ENCODE results near the gene CYB5D1.
A peak's percentile ranks its signal among the peaks of the same experiment; 100 is the strongest.

Gene CYB5D1

DNA sequence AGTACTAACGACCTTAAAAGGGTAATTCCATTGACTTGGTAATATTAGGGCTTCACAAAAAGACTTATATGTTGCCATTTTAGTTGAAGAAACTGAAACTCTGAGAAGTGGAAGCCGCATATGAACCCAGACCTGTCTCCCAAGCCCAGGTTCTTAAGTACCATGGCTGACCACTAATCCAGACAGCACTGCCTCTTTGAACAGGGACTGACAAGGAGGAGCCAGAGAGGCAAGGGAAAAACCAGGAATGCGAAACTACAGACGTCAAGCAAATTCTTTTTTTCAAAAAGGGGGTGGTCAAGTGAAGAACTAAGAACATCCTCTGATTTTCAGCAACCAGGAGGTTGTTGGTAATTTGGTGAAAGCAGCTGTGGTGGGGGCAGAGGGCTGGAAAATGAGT is 15.2 kb downstream of the CYB5D1 start:
- H3K4me3 ChIP-seq (ENCODE audit: low read length), result no peak overlapping the region
- H3K27ac ChIP-seq (ENCODE audit: low read length), result no peak overlapping the region
- no peaks in the 10 kb centered on the region for H3K9me3 ChIP-seq (ENCODE audit: control insufficient read depth, low read depth, low read length)
- no peaks in the 10 kb centered on the region for H3K27me3 ChIP-seq (ENCODE audit: control insufficient read depth, insufficient read depth, low read length)
- no peaks in the 10 kb centered on the region for H3K4me1 ChIP-seq (ENCODE audit: control insufficient read depth, low read depth, low read length)
- H3K9ac ChIP-seq (ENCODE audit: low read length), result no peak overlapping the region
- no peaks in the 10 kb centered on the region for H3K36me3 ChIP-seq (ENCODE audit: control insufficient read depth, low read depth, low read length)

DNA sequence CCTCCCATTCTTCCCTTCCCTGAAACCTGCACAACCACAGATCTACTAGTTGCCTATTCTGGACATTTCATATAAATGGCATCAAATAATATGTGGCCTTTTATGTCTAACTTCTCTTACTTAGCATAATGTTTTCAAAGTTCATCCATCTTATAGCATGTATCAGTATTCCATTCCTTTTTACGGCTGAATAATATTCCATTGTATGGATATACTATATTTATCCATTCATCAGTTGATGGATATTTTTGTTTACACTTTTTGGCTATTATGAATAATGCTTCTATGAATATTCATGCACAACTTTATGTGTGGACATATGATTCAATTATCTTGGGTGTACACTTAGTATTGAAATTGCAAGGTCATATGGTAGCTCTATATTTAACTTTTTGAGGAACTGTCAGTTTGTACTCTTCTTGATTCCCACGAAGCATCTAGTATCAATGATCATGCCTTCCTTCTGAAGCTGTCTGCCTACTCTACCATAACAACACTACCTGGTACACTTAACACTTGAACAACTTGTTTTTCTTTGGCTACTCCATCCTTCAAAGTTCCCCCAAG is 18.1 kb downstream of the CYB5D1 start:
- Histone ChIP-seq H3K27me3 (ENCODE audit: control insufficient read depth, insufficient read depth, low read length) (no peaks in the 10 kb centered on the region), H3K9ac (ENCODE audit: low read length) (no peak overlapping the region), H3K36me3 (ENCODE audit: control insufficient read depth, low read depth, low read length) (peaks cover 3% of the 10 kb centered on the region), H3K27ac (ENCODE audit: low read length) (no peak overlapping the region), H3K9me3 (ENCODE audit: control insufficient read depth, low read depth, low read length) (no peaks in the 10 kb centered on the region), H3K4me3 (ENCODE audit: low read length) (no peak overlapping the region), H3K4me1 (ENCODE audit: control insufficient read depth, low read depth, low read length) (no peaks in the 10 kb centered on the region)

- Histone ChIP-seq H3K9me3 (ENCODE audit: control insufficient read depth, low read depth, low read length) (no peaks in the 10 kb centered on the region), H3K4me3 (ENCODE audit: low read length) (no peak overlapping the region), H3K27me3 (ENCODE audit: control insufficient read depth, insufficient read depth, low read length) (no peaks in the 10 kb centered on the region), H3K9ac (ENCODE audit: low read length) (no peak overlapping the region), H3K27ac (ENCODE audit: low read length) (no peak overlapping the region), H3K36me3 (ENCODE audit: control insufficient read depth, low read depth, low read length) (peaks cover 4% of the 10 kb centered on the region), H3K4me1 (ENCODE audit: control insufficient read depth, low read depth, low read length) (no peaks in the 10 kb centered on the region)
Observed at GRCh38 chr17:7878234-7878633, 20.4 kb downstream of the CYB5D1 start.

DNA sequence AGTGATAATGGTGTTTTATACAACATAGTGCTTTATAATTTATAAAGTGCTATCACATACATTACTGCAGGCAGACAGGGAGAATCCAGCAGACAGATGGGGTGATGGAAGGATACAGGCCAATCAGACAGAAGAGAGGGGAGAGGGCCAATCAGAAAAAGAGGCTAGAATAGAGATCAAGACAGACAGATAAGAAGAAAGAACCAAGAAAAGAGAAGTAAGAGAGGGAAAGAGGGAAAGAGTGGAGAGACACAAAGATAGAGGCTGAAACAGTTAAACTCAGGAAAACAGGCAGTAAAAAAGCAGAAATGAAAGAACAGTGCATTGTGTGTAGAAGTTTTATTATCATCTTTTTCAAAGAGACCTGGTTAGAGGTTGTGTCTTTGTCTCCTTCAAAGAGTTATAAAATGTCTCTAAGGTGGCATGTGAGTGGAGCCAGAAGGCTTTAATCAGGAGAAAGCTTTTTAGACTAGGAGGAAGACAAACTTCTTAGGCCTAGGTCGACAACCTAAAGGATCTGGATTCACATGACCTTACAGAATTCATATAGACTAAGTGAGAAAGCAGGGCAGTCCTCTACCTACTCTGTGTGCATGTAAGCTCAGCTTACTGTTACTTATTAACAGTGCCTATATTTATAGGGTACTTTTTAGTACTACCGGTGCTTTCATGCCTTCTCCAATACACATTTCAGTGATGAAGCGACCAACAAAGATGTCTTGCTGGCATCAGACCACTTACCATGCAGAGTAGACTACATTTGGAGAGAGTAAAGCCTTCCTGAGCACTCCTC is 22.5 kb downstream of the CYB5D1 start:
- Histone ChIP-seq H3K9ac (ENCODE audit: low read length) (no peak overlapping the region), H3K9me3 (ENCODE audit: control insufficient read depth, low read depth, low read length) (no peaks in the 10 kb centered on the region), H3K4me3 (ENCODE audit: low read length) (no peak overlapping the region), H3K4me1 (ENCODE audit: control insufficient read depth, low read depth, low read length) (peaks cover 7% of the 10 kb centered on the region), H3K36me3 (ENCODE audit: control insufficient read depth, low read depth, low read length) (peaks cover 4% of the 10 kb centered on the region), H3K27ac (ENCODE audit: low read length) (no peak overlapping the region), H3K27me3 (ENCODE audit: control insufficient read depth, insufficient read depth, low read length) (no peaks in the 10 kb centered on the region)

DNA sequence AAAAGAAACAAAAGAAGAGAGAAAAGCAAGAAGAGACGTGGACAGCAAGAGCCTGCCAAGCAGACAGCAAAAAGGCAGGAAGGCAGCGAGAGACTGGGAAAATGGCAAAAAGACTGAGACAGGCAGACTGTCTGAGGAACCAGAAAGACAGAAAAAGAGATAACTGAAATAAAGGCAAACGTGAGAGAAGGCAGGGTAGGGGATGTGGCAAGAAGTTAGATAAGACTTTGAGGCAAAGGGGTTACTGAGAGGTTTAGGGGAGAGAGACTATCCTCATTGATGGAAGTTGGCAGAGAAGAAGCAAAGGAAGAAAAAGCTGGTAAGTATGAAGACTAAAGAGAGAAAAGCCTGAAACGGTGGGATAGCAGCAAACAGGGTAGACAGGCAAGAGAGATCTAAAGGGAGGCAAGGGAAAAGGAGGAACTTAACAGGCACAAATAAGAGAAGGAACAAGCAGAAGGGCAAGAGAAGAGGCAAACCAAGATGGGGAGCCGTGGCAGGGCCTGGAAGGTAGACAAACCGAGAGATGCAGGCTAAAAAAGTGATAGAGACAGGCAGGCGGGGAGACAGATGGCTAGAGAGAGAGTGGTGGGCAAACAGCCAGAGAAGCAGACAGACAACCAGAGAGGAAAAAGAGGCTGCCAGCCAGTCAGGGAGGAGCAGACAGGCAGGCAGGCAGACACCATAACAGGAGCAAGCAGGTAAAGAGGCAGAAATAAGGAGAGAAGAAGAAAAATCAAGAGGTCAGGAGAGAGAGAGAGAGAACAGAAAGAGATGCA is 23.7 kb downstream of the CYB5D1 start:
- Histone ChIP-seq H3K9me3 (ENCODE audit: control insufficient read depth, low read depth, low read length) (no peaks in the 10 kb centered on the region), H3K4me1 (ENCODE audit: control insufficient read depth, low read depth, low read length) (peaks cover 7% of the 10 kb centered on the region), H3K27me3 (ENCODE audit: control insufficient read depth, insufficient read depth, low read length) (peaks cover 11% of the 10 kb centered on the region), H3K27ac (ENCODE audit: low read length) (no peak overlapping the region), H3K36me3 (ENCODE audit: control insufficient read depth, low read depth, low read length) (peaks cover 4% of the 10 kb centered on the region), H3K4me3 (ENCODE audit: low read length) (no peak overlapping the region), H3K9ac (ENCODE audit: low read length) (no peak overlapping the region)

DNA sequence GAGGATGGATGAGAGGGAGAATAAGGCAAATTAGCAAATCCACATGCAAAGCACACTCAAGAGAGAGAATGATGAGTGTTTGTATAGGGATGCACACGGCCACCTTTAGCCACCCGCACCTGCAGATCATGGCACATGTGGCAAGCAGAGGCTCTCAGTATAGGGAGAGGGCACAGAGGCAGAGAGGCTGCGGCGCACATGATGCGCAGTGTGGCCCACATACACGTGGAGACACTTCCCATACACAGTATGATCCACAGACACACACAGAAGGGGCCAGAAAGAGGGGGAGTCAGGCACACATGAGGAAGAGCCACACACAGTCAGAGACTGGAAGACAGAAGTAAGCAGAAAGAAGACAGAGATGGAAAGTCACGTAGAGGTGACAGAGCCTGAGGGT is 24.3 kb downstream of the CYB5D1 start:
- Histone ChIP-seq H3K36me3 (ENCODE audit: control insufficient read depth, low read depth, low read length) (peaks cover 4% of the 10 kb centered on the region), H3K4me3 (ENCODE audit: low read length) (no peak overlapping the region), H3K9me3 (ENCODE audit: control insufficient read depth, low read depth, low read length) (no peaks in the 10 kb centered on the region), H3K9ac (ENCODE audit: low read length) (no peak overlapping the region), H3K27me3 (ENCODE audit: control insufficient read depth, insufficient read depth, low read length) (peaks cover 17% of the 10 kb centered on the region), H3K27ac (ENCODE audit: low read length) (no peak overlapping the region), H3K4me1 (ENCODE audit: control insufficient read depth, low read depth, low read length) (peaks cover 11% of the 10 kb centered on the region)

GRCh38 chr17:7882629-7883028 is 24.8 kb downstream of the CYB5D1 start:
- no peak overlapping the region for H3K4me3 ChIP-seq (ENCODE audit: low read length)
- no peak overlapping the region for H3K9ac ChIP-seq (ENCODE audit: low read length)
- H3K9me3 ChIP-seq (ENCODE audit: control insufficient read depth, low read depth, low read length), result no peaks in the 10 kb centered on the region
- peaks cover 4% of the 10 kb centered on the region for H3K36me3 ChIP-seq (ENCODE audit: control insufficient read depth, low read depth, low read length)
- H3K4me1 ChIP-seq (ENCODE audit: control insufficient read depth, low read depth, low read length), result peaks cover 12% of the 10 kb centered on the region
- peaks cover 18% of the 10 kb centered on the region for H3K27me3 ChIP-seq (ENCODE audit: control insufficient read depth, insufficient read depth, low read length)
- no peak overlapping the region for H3K27ac ChIP-seq (ENCODE audit: low read length)

DNA sequence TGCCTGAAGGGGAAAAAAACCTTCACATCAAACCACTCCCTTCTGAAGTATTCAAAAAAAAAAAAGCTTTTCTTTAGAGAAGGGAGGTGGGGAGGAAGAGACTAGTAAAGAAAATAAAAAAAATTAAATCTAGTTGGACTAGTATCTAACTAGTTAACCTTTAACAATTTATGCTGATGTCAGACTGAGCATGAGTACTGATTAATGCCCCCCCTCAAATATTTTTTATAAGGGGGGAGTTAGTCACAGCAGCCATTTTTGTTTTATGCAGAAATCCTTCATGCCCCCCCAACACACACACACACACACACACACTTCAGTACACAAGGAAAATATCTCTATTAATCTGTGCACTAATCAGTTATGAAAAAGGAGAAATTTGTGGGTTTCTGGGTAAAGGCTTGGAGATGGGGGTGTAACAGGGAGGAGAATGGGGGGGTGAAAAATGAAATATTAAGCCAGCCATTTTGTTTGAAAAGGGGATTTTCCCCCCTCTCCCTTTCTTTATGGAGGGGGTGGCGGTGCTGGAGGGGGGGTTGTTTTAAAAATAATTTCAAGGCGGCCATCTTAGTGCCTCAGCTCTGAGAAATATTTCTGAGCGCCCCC is 26.1 kb downstream of the CYB5D1 start:
- no peaks in the 10 kb centered on the region for H3K9me3 ChIP-seq (ENCODE audit: control insufficient read depth, low read depth, low read length)
- no peak overlapping the region for H3K4me3 ChIP-seq (ENCODE audit: low read length)
- H3K27ac ChIP-seq (ENCODE audit: low read length), result no peak overlapping the region
- H3K4me1 ChIP-seq (ENCODE audit: control insufficient read depth, low read depth, low read length), result peaks cover 24% of the 10 kb centered on the region
- H3K36me3 ChIP-seq (ENCODE audit: control insufficient read depth, low read depth, low read length), result peaks cover 4% of the 10 kb centered on the region
- no peak overlapping the region for H3K9ac ChIP-seq (ENCODE audit: low read length)
- peaks cover 18% of the 10 kb centered on the region for H3K27me3 ChIP-seq (ENCODE audit: control insufficient read depth, insufficient read depth, low read length)

GRCh38 chr17:7884581-7885366 is 27.0 kb downstream of the CYB5D1 start:
- Histone ChIP-seq H3K4me1 (ENCODE audit: control insufficient read depth, low read depth, low read length) (peaks cover 31% of the 10 kb centered on the region), H3K9ac (ENCODE audit: low read length) (no peak overlapping the region), H3K36me3 (ENCODE audit: control insufficient read depth, low read depth, low read length) (peaks cover 4% of the 10 kb centered on the region), H3K27me3 (ENCODE audit: control insufficient read depth, insufficient read depth, low read length) (peaks cover 18% of the 10 kb centered on the region), H3K27ac (ENCODE audit: low read length) (no peak overlapping the region), H3K9me3 (ENCODE audit: control insufficient read depth, low read depth, low read length) (no peaks in the 10 kb centered on the region), H3K4me3 (ENCODE audit: low read length) (peak overlapping the region; percentile 66)

DNA sequence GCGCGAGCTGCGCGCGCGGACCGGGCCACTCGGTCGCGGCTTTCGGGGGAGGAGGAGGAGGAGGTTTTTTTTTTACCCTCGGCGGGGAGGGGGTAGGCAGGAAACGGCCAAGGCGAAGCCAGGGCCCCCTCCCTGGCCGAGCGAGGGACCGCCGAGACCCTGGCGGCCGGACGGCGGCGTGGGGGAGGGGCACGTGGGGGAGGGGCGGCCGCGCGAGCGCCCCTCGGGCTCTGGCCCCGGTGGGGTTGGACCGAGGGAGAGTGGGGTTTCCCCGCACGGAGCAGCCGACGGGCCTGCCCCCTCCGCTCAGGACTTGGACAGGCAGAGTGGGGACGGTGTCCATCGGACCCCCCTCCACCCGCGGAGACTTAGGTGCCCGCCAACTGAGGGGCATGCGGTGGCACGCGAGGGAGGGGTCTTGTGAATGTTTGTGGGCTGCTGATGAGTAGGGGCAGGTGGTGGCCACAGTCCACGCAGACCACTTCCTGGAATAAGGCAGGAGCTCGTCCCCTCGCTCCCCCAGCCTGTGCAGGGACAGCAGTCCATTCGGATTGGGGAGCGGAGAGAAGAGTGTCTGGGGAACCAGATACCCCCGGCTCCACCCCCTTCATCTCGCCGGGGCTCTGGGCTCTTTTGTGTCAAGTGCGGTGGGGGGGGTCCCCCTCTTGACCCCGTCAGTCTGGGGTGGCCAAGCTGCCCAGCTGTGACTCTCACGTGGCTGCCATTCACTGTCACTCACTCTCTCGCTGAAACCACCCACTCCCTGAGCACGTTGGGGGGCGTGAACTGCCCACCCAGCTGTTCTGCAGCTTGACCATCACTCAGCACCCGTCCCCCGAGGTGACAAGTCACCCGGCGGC is 27.8 kb downstream of the CYB5D1 start:
- peaks cover 18% of the 10 kb centered on the region for H3K27me3 ChIP-seq (ENCODE audit: control insufficient read depth, insufficient read depth, low read length)

More for the DNA sequence above, 27.8 kb downstream of the CYB5D1 start:
- peak overlapping the region; percentile 39 for H3K9ac ChIP-seq (ENCODE audit: low read length)
- H3K4me1 ChIP-seq (ENCODE audit: control insufficient read depth, low read depth, low read length), result peaks cover 31% of the 10 kb centered on the region
- H3K36me3 ChIP-seq (ENCODE audit: control insufficient read depth, low read depth, low read length), result peaks cover 4% of the 10 kb centered on the region
- no peak overlapping the region for H3K27ac ChIP-seq (ENCODE audit: low read length)
- no peaks in the 10 kb centered on the region for H3K9me3 ChIP-seq (ENCODE audit: control insufficient read depth, low read depth, low read length)
- H3K4me3 ChIP-seq (ENCODE audit: low read length), result peak overlapping the region; percentile 66
